ENCODE results near the gene GNPTAB.

Gene GNPTAB

GRCh38 chr12:101698800-101699347 lies 131.9 kb downstream of the GNPTAB start:
- TF ChIP-seq CTCF (IDR thresholded peaks at IDR 0.05) = peak; percentile 49; the same call in 1 of the 2 replicates

GRCh38 chr12:101697930-101698799 lies 132.6 kb downstream of the GNPTAB start:
- no peak for TF ChIP-seq CTCF (IDR thresholded peaks at IDR 0.05)

- TF ChIP-seq CTCF (IDR thresholded peaks at IDR 0.05) = no peak
Observed at GRCh38 chr12:101697197-101697929, 133.4 kb downstream of the GNPTAB start, which contains the start of gene CHPT1. TSS of gene CHPT1 (plus strand) at chr12:101697640. CDS start at chr12:101697862, 222 bp downstream.

- TF ChIP-seq CTCF (IDR thresholded peaks at IDR 0.05) = no peak
Observed at GRCh38 chr12:101696251-101697196, 134.2 kb downstream of the GNPTAB start.

- no peak for TF ChIP-seq CTCF (IDR thresholded peaks at IDR 0.05)
Observed at GRCh38 chr12:101695706-101696105, 135.1 kb downstream of the GNPTAB start.
